Muscle layer of colon (tissue), 2 donors: ENCODE measurements around the gene MAPKAP1.

ENCODE experiments used
- H3K27ac ChIP-seq: one replicate; pipeline ENCODE4 v1.7.0; 2013; ENCODE audit warnings: low read depth, mild to moderate bottlenecking, low read length, moderate library complexity
- H3K27me3 ChIP-seq, 2 donors: one replicate each; pipeline ENCODE4 v1.7.0; 2013; ENCODE audit warnings: low read length in 2 of 2, mild to moderate bottlenecking in 2 of 2; ENCODE audit not compliant: insufficient read depth in 2 of 2, control insufficient read depth in 1 of 2
- H3K36me3 ChIP-seq: one replicate; pipeline ENCODE4 v1.7.0; 2013; ENCODE audit warnings: mild to moderate bottlenecking, low read length; ENCODE audit not compliant: insufficient read depth
- H3K4me1 ChIP-seq: one replicate; pipeline ENCODE4 v1.7.0; 2013; ENCODE audit warnings: mild to moderate bottlenecking, low read length; ENCODE audit not compliant: insufficient read depth
- H3K4me3 ChIP-seq, 2 donors: one replicate each; pipeline ENCODE4 v1.7.0; 2013; ENCODE audit warnings: low read length in 2 of 2, low read depth in 1 of 2, mild to moderate bottlenecking in 1 of 2, moderate library complexity in 1 of 2
- H3K9ac ChIP-seq: one replicate; pipeline ENCODE4 v1.7.0; 2013; ENCODE audit warnings: low read length
- H3K9me3 ChIP-seq: one replicate; pipeline ENCODE4 v1.7.0; 2013; ENCODE audit warnings: mild to moderate bottlenecking, low read length
- donor health status: abdominal sarcoma.
- donor health status: Adenocarcinoma of cecum.

The MAPKAP1 gene

DNA sequence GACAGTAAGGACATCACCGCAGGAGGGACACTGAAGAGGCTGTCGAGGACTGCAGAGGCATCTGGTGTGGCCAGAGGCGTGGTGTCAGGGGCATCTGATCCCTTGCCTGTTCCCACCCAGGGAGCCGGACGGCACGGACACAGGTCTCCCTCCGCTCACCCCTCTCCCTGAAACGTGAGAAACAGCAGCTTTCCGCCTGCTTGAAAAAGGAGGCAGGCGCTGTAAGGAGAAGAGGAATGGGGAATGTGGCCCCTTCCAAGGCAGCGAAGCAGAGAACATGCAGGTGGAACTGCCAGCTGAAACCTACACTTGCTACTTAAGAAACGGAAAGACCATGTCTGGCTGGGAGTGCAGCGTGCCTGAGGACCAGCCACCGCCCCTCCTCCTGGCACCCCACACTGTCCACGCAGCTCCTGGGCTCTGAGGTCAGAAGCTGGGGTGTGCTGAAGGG, 269.2 kb downstream of the MAPKAP1 start:
- no peak overlapping the region for H3K9ac ChIP-seq
- H3K27ac ChIP-seq = no peak overlapping the region
- H3K4me3 ChIP-seq = no peak overlapping the region
- H3K27me3 ChIP-seq = no peaks in the 10 kb centered on the region
- no peaks in the 10 kb centered on the region for H3K9me3 ChIP-seq
- H3K4me1 ChIP-seq = no peaks in the 10 kb centered on the region
- H3K36me3 ChIP-seq = peaks cover 5% of the 10 kb centered on the region

DNA sequence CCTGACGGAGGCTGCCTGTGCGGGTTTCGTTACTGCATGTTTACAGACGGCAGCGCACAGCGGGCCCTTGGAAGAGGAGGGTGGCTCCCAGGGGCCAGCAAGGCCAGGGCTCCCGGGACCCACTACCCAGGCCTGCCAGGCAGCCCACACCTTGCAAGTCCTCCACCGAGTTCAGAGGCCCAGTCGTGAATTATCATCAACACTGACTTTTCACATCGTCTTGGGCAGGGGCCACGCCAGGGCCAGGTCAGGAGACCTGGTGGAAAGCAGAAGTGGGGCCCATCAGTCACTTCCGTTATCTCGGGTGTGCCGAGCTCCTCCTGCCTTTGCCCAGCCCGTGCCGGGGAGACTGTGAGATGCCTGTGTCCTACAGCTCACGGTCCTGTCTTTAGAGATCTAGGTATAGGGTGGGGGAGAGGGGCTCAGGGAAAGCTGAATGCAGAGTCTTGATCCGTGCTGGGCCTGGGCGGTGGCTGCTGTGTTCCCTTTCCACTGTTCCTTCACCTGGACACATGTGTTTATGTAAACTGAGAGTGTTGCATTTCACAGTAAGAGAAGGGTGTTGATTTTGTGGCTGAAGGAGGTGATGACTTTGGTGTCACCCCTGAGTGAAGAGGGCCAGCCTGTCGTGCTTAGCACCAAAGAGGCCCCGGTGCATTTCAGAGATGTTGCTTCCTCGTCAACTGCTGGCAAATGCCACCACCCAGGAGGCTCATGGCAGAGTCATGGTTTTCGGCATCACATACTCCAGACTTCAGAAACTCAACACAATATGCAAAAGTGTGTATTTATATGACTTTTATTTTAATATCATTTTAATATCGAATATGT, 270.2 kb downstream of the MAPKAP1 start:
- Histone ChIP-seq H3K27me3 (no peaks in the 10 kb centered on the region), H3K36me3 (peaks cover 5% of the 10 kb centered on the region), H3K4me3 (no peak overlapping the region), H3K27ac (no peak overlapping the region), H3K4me1 (no peaks in the 10 kb centered on the region), H3K9me3 (no peaks in the 10 kb centered on the region), H3K9ac (no peak overlapping the region)

DNA sequence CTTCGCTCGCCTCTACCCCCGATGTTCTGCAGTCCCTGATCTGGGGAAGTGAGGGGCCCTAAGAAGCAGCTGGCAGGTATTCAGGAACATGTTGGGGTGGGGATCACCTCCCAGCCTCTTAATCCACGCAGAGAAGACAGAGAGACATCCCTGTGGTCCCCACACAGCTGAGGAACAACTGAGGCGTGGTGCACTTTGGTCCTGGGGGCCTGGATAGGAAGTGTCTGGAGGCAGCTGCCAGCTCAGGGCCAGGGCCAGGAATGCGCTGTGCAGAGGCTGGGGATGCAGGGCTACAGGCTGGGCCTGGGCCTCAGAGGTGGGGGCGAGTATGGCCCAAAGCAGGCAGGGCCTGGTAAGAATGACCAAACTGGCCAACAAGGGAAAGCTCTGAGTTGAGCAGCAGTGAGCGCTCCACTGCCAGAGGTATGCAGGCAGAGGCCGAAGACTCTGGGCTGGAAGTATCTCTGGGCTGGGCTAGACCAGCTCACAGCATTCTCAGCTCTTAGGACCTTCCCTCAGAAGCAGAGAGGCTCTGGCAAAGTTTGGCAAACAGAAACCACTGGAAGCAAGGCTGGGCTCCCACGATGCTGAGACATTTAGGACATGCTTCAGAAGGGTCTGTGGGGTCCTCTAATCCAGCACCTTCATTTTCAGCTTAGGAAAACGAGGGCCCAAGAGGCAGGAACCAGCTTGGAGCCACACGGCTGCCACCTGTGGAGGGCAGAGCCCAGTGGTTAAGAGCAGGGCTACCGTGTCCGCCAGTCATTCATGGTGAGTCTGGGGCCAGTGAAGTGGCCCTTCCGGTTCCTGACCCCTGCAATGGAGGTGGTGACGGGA, 271.0 kb downstream of the MAPKAP1 start:
- no peaks in the 10 kb centered on the region for H3K9me3 ChIP-seq
- H3K27me3 ChIP-seq = no peaks in the 10 kb centered on the region
- H3K36me3 ChIP-seq = peaks cover 5% of the 10 kb centered on the region
- no peak overlapping the region for H3K4me3 ChIP-seq
- H3K9ac ChIP-seq = no peak overlapping the region
- H3K27ac ChIP-seq = no peak overlapping the region
- H3K4me1 ChIP-seq = no peaks in the 10 kb centered on the region

DNA sequence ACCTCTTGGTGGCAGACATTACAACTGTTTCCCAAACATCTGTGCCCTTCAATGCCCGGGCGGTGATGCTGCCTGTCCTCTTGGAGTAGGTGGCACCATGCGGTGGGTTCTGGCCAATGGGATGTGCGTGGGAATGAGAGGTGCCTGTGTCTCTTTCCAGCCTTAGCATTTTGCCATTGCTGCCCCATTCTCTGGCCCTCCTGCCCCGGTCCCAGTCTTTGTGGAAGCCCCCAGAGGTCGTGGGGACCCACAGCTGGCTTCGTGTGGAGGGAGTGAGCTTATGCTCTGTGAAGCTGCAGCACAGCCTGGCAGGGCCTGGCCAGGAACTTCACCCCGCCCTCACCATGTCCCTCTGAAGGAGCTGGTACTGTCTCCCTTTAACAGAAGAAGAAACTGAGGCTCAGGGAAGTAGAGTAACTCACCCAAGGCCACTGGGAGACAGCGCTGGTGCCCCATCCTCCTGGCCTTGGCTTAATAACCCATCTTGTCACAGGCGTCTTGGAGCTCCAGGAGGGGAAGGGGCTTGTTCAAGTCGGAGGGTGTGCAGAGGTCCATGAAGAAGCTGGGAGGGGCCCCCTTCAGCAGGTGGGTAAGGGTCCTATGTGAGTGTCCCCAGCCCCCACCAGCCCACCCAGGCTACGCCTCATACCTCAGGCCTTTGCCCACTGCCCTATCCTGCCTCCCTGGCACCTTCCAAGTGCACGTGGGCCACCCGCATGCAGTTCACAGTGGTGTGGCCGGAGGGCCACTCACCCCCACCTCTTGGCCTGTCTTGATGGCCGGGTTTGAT, 271.8 kb downstream of the MAPKAP1 start:
- H3K4me1 ChIP-seq = no peaks in the 10 kb centered on the region
- no peak overlapping the region for H3K4me3 ChIP-seq
- H3K36me3 ChIP-seq = peaks cover 5% of the 10 kb centered on the region
- H3K9ac ChIP-seq = no peak overlapping the region
- no peak overlapping the region for H3K27ac ChIP-seq
- no peaks in the 10 kb centered on the region for H3K9me3 ChIP-seq
- no peaks in the 10 kb centered on the region for H3K27me3 ChIP-seq

- no peaks in the 10 kb centered on the region for H3K27me3 ChIP-seq
- no peaks in the 10 kb centered on the region for H3K36me3 ChIP-seq
- peaks cover 1% of the 10 kb centered on the region for H3K4me1 ChIP-seq
- no peak overlapping the region for H3K4me3 ChIP-seq
- H3K9ac ChIP-seq = no peak overlapping the region
- no peak overlapping the region for H3K27ac ChIP-seq
- H3K9me3 ChIP-seq = no peaks in the 10 kb centered on the region
Measured at GRCh38 chr9:125433461-125434011, 273.5 kb downstream of the MAPKAP1 start.

GRCh38 chr9:125432715-125433385, 274.2 kb downstream of the MAPKAP1 start:
- Histone ChIP-seq H3K9ac (no peak overlapping the region), H3K36me3 (no peaks in the 10 kb centered on the region), H3K9me3 (no peaks in the 10 kb centered on the region), H3K4me1 (peaks cover 3% of the 10 kb centered on the region), H3K4me3 (no peak overlapping the region), H3K27ac (no peak overlapping the region), H3K27me3 (no peaks in the 10 kb centered on the region)

DNA sequence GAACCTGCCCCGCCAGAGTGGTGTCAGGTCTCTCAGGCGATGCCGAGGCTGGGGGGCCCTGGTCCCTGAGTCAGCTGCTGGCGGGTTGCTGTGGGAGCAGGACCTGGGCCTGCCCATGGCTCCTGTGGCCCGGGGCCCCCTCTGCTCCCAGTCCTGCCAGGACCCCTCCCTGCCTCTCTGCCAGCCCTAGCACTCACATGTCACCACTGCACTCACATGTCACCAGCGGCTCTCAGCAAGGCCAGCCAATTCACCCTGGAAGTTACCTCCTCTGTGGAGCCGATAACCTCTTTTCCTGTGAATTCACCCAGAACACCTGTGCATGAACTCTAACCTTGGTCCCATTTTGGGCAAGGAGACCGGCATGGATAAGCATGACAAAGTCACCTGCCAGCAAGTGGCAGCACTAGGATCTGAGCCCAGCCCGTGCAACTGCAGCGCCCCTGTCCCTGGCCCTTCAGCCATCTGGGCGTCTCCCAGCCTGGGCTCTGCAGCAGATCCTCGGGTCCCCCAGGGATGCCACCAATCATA, 275.2 kb downstream of the MAPKAP1 start:
- Histone ChIP-seq H3K9ac (no peak overlapping the region), H3K9me3 (no peaks in the 10 kb centered on the region), H3K36me3 (no peaks in the 10 kb centered on the region), H3K4me3 (no peak overlapping the region), H3K4me1 (peaks cover 3% of the 10 kb centered on the region), H3K27me3 (no peaks in the 10 kb centered on the region), H3K27ac (no peak overlapping the region)

DNA sequence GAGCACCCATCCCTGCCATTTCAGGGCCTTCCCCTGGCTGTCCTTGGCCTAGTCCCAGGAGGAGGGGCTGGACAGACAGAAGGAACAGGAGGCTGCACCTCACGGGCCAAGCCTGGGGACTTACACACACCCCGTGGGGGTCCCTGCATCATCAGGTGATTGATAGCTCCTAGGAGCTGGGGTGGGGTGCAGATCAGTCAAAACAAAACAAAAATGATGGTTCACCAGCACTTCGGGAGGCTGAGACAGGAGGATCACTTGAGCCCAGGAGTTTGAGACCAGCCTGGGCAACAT, 276.0 kb downstream of the MAPKAP1 start:
- H3K36me3 ChIP-seq = no peaks in the 10 kb centered on the region
- no peak overlapping the region for H3K9ac ChIP-seq
- H3K4me3 ChIP-seq = no peak overlapping the region
- no peaks in the 10 kb centered on the region for H3K27me3 ChIP-seq
- no peak overlapping the region for H3K27ac ChIP-seq
- no peaks in the 10 kb centered on the region for H3K9me3 ChIP-seq
- H3K4me1 ChIP-seq = peaks cover 7% of the 10 kb centered on the region

DNA sequence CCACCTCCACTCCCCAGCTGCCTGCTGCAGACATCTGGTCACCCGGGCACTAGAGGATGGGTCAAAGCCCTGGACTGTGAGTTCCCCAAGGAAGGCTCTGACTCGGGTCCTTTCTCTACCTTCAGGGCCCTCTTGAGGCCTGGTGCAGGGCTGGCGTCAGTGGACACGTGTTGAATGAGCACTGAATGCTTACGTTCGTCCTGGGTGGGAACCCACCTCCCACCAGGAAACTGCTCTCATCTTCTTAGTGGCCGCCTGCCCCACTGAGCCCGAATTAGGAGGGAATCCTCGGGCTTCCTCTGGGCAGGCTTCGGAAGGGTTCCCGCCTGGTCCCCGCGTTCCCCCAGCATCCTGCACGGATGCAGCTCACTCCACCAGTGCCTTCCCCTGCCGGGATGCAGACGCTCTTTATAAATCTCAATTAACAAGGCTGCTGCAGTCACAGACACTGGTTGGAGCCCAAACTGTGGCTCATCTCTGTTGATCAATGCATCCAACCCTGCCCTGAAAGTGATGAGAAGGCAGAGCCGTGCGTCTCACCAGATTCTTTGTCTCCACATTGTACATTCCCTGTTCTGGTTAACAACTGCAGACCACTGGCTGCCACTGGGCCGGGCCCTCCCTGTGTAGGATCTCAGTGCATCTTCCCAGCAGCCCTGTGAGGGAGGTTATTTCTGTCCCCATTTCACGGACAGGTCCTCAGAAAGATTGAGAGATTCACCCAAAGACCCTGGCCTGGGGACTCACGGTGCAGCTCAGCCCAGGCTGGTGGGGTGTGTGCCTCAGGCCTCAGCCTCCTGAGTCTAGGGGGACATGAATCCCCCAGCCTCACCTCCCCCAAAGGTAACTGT, 276.6 kb downstream of the MAPKAP1 start:
- Histone ChIP-seq H3K27ac (no peak overlapping the region), H3K4me3 (no peak overlapping the region), H3K27me3 (no peaks in the 10 kb centered on the region), H3K9me3 (no peaks in the 10 kb centered on the region), H3K4me1 (peaks cover 13% of the 10 kb centered on the region), H3K36me3 (no peaks in the 10 kb centered on the region), H3K9ac (no peak overlapping the region)

DNA sequence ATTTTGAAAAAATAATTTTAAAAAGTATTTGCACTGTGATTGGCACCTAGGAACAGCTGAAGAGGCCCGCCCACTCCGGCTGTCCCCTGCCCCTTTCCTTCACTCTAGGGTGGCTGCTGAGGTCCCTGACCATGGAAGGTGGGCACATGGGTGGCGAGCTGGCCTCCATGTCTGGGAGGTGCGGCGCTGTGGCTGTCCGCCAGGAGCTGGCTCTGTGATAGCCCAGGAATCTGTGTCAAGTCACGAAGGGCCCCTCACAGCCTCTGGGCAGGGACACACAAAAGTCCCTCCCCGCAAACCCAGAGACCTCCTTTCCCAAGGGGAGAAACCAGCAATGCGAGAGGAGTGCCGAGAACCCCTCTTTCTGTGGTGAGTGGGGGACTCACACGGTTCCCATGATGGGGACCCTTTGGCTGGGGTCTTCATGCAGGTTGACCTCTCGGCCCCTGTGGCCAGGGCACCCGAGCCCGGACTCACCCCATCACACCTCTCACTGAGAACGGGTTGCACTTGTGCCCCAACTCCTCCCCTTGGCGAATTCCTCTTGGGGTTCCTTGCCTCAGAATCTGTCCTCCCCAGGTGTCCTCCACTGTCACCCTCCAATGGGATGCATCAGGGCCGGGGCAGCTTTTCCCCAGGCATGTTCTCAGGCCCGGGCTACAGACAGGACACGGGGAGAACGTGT, 277.4 kb downstream of the MAPKAP1 start:
- Histone ChIP-seq H3K9me3 (no peaks in the 10 kb centered on the region), H3K4me1 (peaks cover 16% of the 10 kb centered on the region), H3K4me3 (no peak overlapping the region), H3K27ac (no peak overlapping the region), H3K36me3 (no peaks in the 10 kb centered on the region), H3K9ac (no peak overlapping the region), H3K27me3 (no peaks in the 10 kb centered on the region)
